SH-SY5Y (cell line): Measurements from ENCODE around the gene TMEM260.

Experiments used
- GATA2 ChIP-seq: IDR thresholded peaks from 2 replicates; pipeline ENCODE4 v1.6.1; 2011; ENCODE audit warnings: mild to moderate bottlenecking, low read depth, low read length
- GATA3 ChIP-seq: IDR thresholded peaks from 2 replicates; pipeline ENCODE4 v1.6.1; 2011; ENCODE audit warnings: low read depth, mild to moderate bottlenecking, low read length, moderate library complexity

TMEM260 gene

GRCh38 chr14:56678838-56679237 lies 99.2 kb downstream of the TMEM260 start:
- TF ChIP-seq GATA2 (no peak), GATA3 (no peak)

- TF ChIP-seq GATA3: no peak
- no peak for TF ChIP-seq GATA2
Observed at GRCh38 chr14:56686416-56686815, 106.8 kb downstream of the TMEM260 start.

GRCh38 chr14:56687123-56687522 lies 107.5 kb downstream of the TMEM260 start:
- TF ChIP-seq GATA2 (no peak), GATA3 (no peak)

DNA sequence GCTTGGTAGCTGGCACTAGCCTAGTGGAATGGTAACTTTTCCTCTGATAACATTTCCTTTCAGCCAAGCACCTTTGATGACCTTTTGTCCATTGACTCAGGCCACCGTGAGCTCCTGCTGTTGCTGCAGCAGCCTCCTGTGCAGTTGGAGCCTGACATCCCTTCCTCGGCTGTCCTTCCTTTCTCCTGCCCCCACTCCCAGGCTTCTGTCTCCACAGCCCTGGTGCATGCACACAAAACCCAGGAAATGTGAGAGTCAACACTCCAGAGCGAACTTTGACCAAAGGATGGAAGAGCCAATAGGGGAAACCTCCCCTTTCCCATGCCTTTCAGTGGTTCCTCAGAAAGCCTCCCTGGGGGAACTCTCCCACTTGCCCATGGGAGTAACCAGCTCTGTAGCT lies 115.0 kb downstream of the TMEM260 start:
- TF ChIP-seq GATA2 (no peak), GATA3 (no peak)
